NT2/D1 (cell line): ENCODE data around the gene CEP85L.
A peak's percentile ranks its signal among the peaks of the same experiment; 100 is the strongest.

Source experiments
- DNase-seq: peaks from one replicate; pipeline ENCODE4 v3.0.0-alpha.2; 2011; ENCODE audit warnings: low read depth, low spot score
- H3K27me3 ChIP-seq: 2 replicates; pipeline ENCODE4 v1.6.0; 2011; ENCODE audit warnings: mild to moderate bottlenecking; ENCODE audit not compliant: insufficient read length, insufficient read depth
- H3K36me3 ChIP-seq: 2 replicates; pipeline ENCODE4 v1.6.1; 2011; ENCODE audit warnings: mild to moderate bottlenecking, low read length, mixed read lengths; ENCODE audit not compliant: insufficient read depth, insufficient read length
- H3K4me1 ChIP-seq: 2 replicates; pipeline ENCODE4 v1.5.1; 2011; ENCODE audit not compliant: insufficient read depth, insufficient read length
- H3K4me3 ChIP-seq: 2 replicates; pipeline ENCODE4 v1.5.1; 2011; ENCODE audit warnings: low read depth; ENCODE audit not compliant: insufficient read length
- H3K9ac ChIP-seq: 2 replicates; pipeline ENCODE4 v1.6.0; 2011; ENCODE audit warnings: low read depth; ENCODE audit not compliant: insufficient read length
- H3K9me3 ChIP-seq: 2 replicates; pipeline ENCODE4 v1.5.1; 2011; ENCODE audit warnings: mild to moderate bottlenecking, low read length; ENCODE audit not compliant: insufficient read depth
- SUZ12 ChIP-seq: IDR thresholded peaks from 2 replicates; pipeline ENCODE4 v1.6.1; 2011; ENCODE audit not compliant: insufficient read length, insufficient read depth; ENCODE audit errors: extremely low read depth
- YY1 ChIP-seq: IDR thresholded peaks from 2 replicates; pipeline ENCODE4 v1.6.1; 2011; ENCODE audit not compliant: insufficient read length, insufficient read depth
- ZNF274 ChIP-seq: IDR thresholded peaks from 2 replicates; pipeline ENCODE4 v1.6.1; 2011; ENCODE audit warnings: mild to moderate bottlenecking, low read depth, low read length

CEP85L gene

GRCh38 chr6:118562248-118562647, 89.1 kb downstream of the CEP85L start:
- no peak for TF ChIP-seq SUZ12
- DNase-seq: no peak
- Histone ChIP-seq H3K36me3 (no peaks in the 10 kb centered on the region), H3K4me1 (no peaks in the 10 kb centered on the region), H3K27me3 (no peaks in the 10 kb centered on the region), H3K9me3 (no peaks in the 10 kb centered on the region), H3K4me3 (no peak overlapping the region), H3K9ac (no peak overlapping the region)

GRCh38 chr6:118559659-118560058, 91.7 kb downstream of the CEP85L start:
- Histone ChIP-seq H3K4me3 (no peak overlapping the region), H3K36me3 (no peaks in the 10 kb centered on the region), H3K4me1 (no peaks in the 10 kb centered on the region), H3K9me3 (no peaks in the 10 kb centered on the region), H3K27me3 (no peaks in the 10 kb centered on the region), H3K9ac (no peak overlapping the region)
- no peak for DNase-seq
- TF ChIP-seq SUZ12 (no peak), ZNF274 (no peak), YY1 (no peak)

DNA sequence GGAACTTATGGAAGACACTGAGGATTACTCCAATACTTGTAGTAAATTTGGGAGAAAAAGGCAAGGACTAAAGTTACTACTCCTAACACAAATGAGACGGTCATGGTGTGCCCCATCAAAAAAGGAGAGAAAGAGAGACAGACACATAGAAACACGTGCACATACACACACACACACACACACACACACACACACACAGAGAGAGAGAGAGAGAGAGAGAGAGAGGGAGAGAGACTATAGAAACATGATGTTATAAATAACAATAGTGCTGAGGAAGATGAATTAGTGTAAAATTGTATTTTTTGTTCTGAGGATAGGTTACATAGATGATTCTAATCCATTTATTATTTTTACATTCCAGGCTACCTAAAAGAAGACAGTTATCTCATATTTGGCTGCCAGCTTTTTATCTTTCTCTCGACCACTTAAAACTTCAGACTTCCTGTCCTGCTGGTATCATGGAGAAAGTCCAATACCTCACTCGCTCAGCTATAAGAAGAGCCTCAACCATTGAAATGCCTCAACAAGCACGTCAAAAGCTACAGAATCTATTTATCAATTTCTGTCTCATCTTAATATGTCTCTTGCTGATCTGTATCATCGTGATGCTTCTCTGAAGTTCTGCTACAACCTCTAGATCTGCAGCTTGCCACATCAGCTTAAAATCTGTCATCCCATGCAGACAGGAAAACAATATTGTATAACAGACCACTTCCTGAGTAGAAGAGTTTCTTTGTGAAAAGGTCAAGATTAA, 92.8 kb downstream of the CEP85L start:
- Histone ChIP-seq H3K4me3 (no peak overlapping the region), H3K9ac (no peak overlapping the region), H3K27me3 (no peaks in the 10 kb centered on the region), H3K36me3 (no peaks in the 10 kb centered on the region), H3K9me3 (no peaks in the 10 kb centered on the region), H3K4me1 (no peaks in the 10 kb centered on the region)
- no peak for TF ChIP-seq YY1
- DNase-seq: no peak

DNA sequence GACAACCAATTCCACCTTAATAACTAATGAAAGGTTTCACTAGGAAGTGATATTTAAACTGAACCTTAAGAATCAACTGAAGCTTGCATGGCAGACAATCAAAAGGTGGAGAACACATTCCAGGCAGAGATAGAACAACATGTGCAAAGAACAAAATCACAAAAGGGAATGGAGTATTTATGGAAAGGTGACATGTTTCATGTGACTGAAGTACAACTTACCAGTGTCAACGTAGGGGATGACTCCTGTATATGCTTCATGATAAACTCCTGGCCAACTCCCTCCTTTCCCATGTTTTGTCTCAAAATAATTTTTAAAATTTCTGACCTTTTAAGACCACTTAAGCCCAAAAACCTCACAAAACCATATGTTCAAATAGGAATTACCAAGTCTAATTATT, 96.7 kb downstream of the CEP85L start:
- Histone ChIP-seq H3K4me1 (no peaks in the 10 kb centered on the region), H3K9ac (no peak overlapping the region)
- no peak for TF ChIP-seq YY1
- no peak for TF ChIP-seq ZNF274
- TF ChIP-seq SUZ12: no peak

GRCh38 chr6:118553132-118553531, 98.3 kb downstream of the CEP85L start:
- Histone ChIP-seq H3K36me3 (no peaks in the 10 kb centered on the region), H3K4me3 (no peak overlapping the region), H3K4me1 (no peaks in the 10 kb centered on the region), H3K9ac (no peak overlapping the region), H3K9me3 (no peaks in the 10 kb centered on the region), H3K27me3 (no peaks in the 10 kb centered on the region)
- DNase-seq: no peak
- TF ChIP-seq SUZ12: no peak
- no peak for TF ChIP-seq YY1
- no peak for TF ChIP-seq ZNF274

More for the DNA sequence above, 96.7 kb downstream of the CEP85L start:
- Histone ChIP-seq H3K36me3 (no peaks in the 10 kb centered on the region), H3K9me3 (no peaks in the 10 kb centered on the region), H3K27me3 (no peaks in the 10 kb centered on the region), H3K4me3 (no peak overlapping the region)
- DNase-seq: no peak

DNA sequence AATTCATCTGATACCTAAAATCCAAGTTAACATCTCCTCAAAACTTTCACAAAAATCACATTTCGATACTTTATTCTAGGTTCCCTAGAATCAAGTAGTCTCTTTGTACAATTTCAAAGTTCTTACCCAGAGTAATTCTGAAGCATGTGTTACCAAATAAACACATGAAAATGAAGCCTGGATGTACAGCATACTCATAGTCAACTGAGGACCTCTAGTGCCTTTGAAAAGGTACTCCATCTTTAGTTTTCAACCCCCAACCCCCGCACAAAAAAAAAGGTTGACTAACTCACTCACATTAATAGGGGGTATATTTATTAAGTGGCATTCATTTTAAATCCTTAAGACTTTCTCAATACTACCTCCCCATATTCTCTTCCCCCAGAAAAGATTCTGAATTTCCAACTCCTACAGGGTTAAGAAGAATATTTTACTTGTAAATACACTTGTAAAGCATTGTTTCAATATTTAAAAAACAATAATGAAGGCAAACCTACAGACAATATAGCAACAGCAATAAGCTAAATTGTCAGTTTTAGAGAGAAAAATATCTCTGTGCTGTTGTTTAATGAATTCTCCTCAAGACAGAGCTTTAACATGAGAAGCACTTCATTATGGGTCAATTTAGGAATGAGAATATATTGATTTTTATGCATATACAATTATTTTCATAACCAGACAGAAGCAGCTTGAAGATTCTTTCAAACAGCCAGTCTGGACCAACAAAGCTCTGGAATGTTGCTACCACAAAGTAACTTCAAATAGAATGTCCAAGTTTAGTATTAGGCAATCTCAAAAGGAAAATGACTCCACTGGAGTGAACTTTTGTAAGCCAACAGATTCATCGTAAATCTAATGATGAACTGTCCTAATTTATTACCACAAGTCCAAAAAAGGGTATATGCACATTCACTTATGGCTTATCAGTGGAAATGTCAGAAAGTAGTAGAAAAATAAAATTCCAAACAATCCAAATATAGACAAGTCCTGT, 100.0 kb downstream of the CEP85L start:
- Histone ChIP-seq H3K9me3 (no peaks in the 10 kb centered on the region), H3K4me3 (no peak overlapping the region), H3K4me1 (no peaks in the 10 kb centered on the region), H3K9ac (no peak overlapping the region), H3K36me3 (no peaks in the 10 kb centered on the region), H3K27me3 (no peaks in the 10 kb centered on the region)
- TF ChIP-seq YY1 (no peak), ZNF274 (no peak), SUZ12 (no peak)
- DNase-seq: peak; percentile 9

DNA sequence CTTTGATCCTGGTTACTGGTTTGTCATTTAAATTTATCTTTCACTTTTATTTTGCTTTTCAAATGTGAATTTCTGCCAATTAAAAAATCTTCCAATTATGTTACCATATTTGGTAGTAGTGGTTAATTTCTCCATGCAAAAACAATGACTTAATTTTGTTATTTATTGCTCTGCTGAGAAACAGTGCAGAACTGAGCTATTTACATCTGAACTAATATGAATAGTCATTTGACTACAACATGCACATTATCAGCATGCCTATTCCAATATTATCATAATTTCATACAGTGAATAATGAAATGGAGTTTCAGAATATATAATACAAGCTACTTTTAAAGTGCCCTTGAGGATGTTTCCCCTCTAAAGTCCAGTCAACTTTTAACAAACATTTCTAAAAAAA, 102.8 kb downstream of the CEP85L start:
- H3K9me3 ChIP-seq: no peaks in the 10 kb centered on the region
- no peaks in the 10 kb centered on the region for H3K36me3 ChIP-seq
- H3K9ac ChIP-seq: no peak overlapping the region
- H3K4me1 ChIP-seq: no peaks in the 10 kb centered on the region
- no peak overlapping the region for H3K4me3 ChIP-seq
- DNase-seq: no peak
- no peak for TF ChIP-seq SUZ12
- TF ChIP-seq YY1: no peak
- TF ChIP-seq ZNF274: no peak
- no peaks in the 10 kb centered on the region for H3K27me3 ChIP-seq
